OCI-M2 (cell line): ENCODE measurements around the gene ZNF287.
"Not testable (repeated sequence)": the region's sequence is repeated elsewhere in the genome, so short reads cannot be mapped to it uniquely, and the experiment has no call there.

Experiments used
- DNase-seq: peaks from one replicate; lab custom pipeline; 2025; ENCODE audit not compliant: unreplicated experiment; lab: John Stamatoyannopoulos, UW

ZNF287 gene

GRCh38 chr17:16568541-16569357 is at the start of gene ZNF287:
TSS of gene ZNF287 (minus strand) at chr17:16569204. CDS start at chr17:16567731, 1,473 bp downstream.
- no peak for DNase-seq

GRCh38 chr17:16617481-16618060 is 48.6 kb upstream of the ZNF287 start:
- DNase-seq: no peak

- no peak for DNase-seq
Measured at GRCh38 chr17:16599537-16599936, 30.5 kb upstream of the ZNF287 start.

GRCh38 chr17:16593356-16594102 is 24.5 kb upstream of the ZNF287 start:
- no peak for DNase-seq

- peak; percentile 58 for DNase-seq
Measured at GRCh38 chr17:16589097-16589969, 20.3 kb upstream of the ZNF287 start.

GRCh38 chr17:16585796-16586195 is 16.8 kb upstream of the ZNF287 start:
- DNase-seq: no peak

- no peak for DNase-seq
Measured at GRCh38 chr17:16584273-16584995, 15.4 kb upstream of the ZNF287 start.

GRCh38 chr17:16583781-16584180 is 14.8 kb upstream of the ZNF287 start:
- no peak for DNase-seq

- no peak for DNase-seq
Measured at GRCh38 chr17:16573466-16573865, 4.5 kb upstream of the ZNF287 start.

- no peak for DNase-seq
Measured at GRCh38 chr17:16569358-16569712, 331 bp upstream of the ZNF287 start.

GRCh38 chr17:16552637-16553045 is 16.4 kb downstream of the ZNF287 start:
- no peak for DNase-seq

GRCh38 chr17:16551878-16552636 is 16.9 kb downstream of the ZNF287 start:
- no peak for DNase-seq

- no peak for DNase-seq
Measured at GRCh38 chr17:16537130-16537458, 31.9 kb downstream of the ZNF287 start.

GRCh38 chr17:16534236-16534635 is 34.8 kb downstream of the ZNF287 start:
- DNase-seq: no peak

GRCh38 chr17:16529906-16530305 is 39.1 kb downstream of the ZNF287 start:
- DNase-seq: no peak

GRCh38 chr17:16527298-16527697 is 41.7 kb downstream of the ZNF287 start:
- DNase-seq: no peak

GRCh38 chr17:16525556-16525955 is 43.4 kb downstream of the ZNF287 start:
- not testable (repeated sequence) for DNase-seq

- DNase-seq: peak; percentile 34
Measured at GRCh38 chr17:16521070-16521727, 47.8 kb downstream of the ZNF287 start.

GRCh38 chr17:16519021-16519420 is 50.0 kb downstream of the ZNF287 start:
- DNase-seq: no peak
